H9 (cell line): Measurements from ENCODE around the gene CA9. TPM values are rescaled to one million over a fixed set of nuclear protein-coding genes. Genes with fewer than 3 reads are reported as not detected.

Experiments used
- DNase-seq: peaks from one replicate; pipeline ENCODE4 v3.0.0-alpha.2; 2017
- H2AFZ ChIP-seq: one replicate; pipeline ENCODE4 v1.6.1; 2013; ENCODE audit warnings: mild to moderate bottlenecking, low read length, control low read depth, moderate library complexity
- H2AK5ac ChIP-seq: 2 replicates; pipeline ENCODE4 v1.6.1; 2013; ENCODE audit warnings: low read length, control low read depth, mixed read lengths; ENCODE audit not compliant: insufficient read length
- H2BK120ac ChIP-seq: one replicate; pipeline ENCODE4 v1.6.1; 2013; ENCODE audit warnings: low read depth, mild to moderate bottlenecking, low read length, control low read depth, inconsistent platforms; ENCODE audit not compliant: poor library complexity, severe bottlenecking
- H2BK12ac ChIP-seq: 2 replicates; pipeline ENCODE4 v1.6.1; 2013; ENCODE audit warnings: low read length, control low read depth, mixed read lengths, low read depth; ENCODE audit not compliant: insufficient read length
- H2BK15ac ChIP-seq: 2 replicates; pipeline ENCODE4 v1.6.1; 2013; ENCODE audit warnings: low read depth, low read length, control low read depth
- H2BK20ac ChIP-seq: one replicate; pipeline ENCODE4 v1.6.1; 2013; ENCODE audit warnings: low read depth, mild to moderate bottlenecking, low read length, control low read depth, inconsistent platforms; ENCODE audit not compliant: poor library complexity, severe bottlenecking
- H2BK5ac ChIP-seq: 2 replicates; pipeline ENCODE4 v1.6.1; 2013; ENCODE audit warnings: low read length, control low read depth, mixed read lengths; ENCODE audit not compliant: insufficient read length
- H3K14ac ChIP-seq: 2 replicates; pipeline ENCODE4 v1.6.1; 2013; ENCODE audit warnings: low read length, control low read depth; ENCODE audit not compliant: insufficient read depth
- H3K18ac ChIP-seq: 2 replicates; pipeline ENCODE4 v1.6.1; 2013; ENCODE audit warnings: low read depth, mild to moderate bottlenecking, mixed read lengths, low read length, control low read depth; ENCODE audit not compliant: insufficient read length
- H3K23ac ChIP-seq: 2 replicates; pipeline ENCODE4 v1.6.1; 2013; ENCODE audit warnings: low read length, control low read depth, mixed read lengths, low read depth; ENCODE audit not compliant: insufficient read length
- H3K23me2 ChIP-seq: 2 replicates; pipeline ENCODE4 v1.6.1; 2013; ENCODE audit warnings: low read depth, mild to moderate bottlenecking, mixed read lengths, low read length, control low read depth; ENCODE audit not compliant: insufficient read length, poor library complexity, severe bottlenecking
- H3K27ac ChIP-seq: 2 replicates; pipeline ENCODE4 v1.5.1; 2013; ENCODE audit warnings: low read length, control low read depth, mixed read lengths, low read depth; ENCODE audit not compliant: insufficient read length
- H3K27me3 ChIP-seq: 2 replicates; pipeline ENCODE4 v1.6.1; 2013; ENCODE audit warnings: low read length, control low read depth, inconsistent platforms; ENCODE audit not compliant: insufficient read depth
- H3K4ac ChIP-seq: 2 replicates; pipeline ENCODE4 v1.6.1; 2013; ENCODE audit warnings: low read depth, mild to moderate bottlenecking, control low read depth, inconsistent platforms, low read length, moderate library complexity
- H3K4me1 ChIP-seq: 2 replicates; pipeline ENCODE4 v1.6.1; 2013; ENCODE audit warnings: low read length, control low read depth, inconsistent platforms; ENCODE audit not compliant: insufficient read depth
- H3K4me2 ChIP-seq: 2 replicates; pipeline ENCODE4 v1.6.1; 2013; ENCODE audit warnings: low read length, control low read depth, mixed read lengths; ENCODE audit not compliant: insufficient read length, insufficient read depth
- H3K56ac ChIP-seq: 2 replicates; pipeline ENCODE4 v1.6.1; 2013; ENCODE audit warnings: low read depth, mild to moderate bottlenecking, mixed read lengths, low read length, control low read depth; ENCODE audit not compliant: insufficient read length
- H3K79me1 ChIP-seq: 2 replicates; pipeline ENCODE4 v1.6.1; 2013; ENCODE audit warnings: low read depth, mild to moderate bottlenecking, moderate library complexity, low read length, control low read depth, inconsistent platforms; ENCODE audit not compliant: insufficient read depth, poor library complexity, severe bottlenecking
- H3K79me2 ChIP-seq: 2 replicates; pipeline ENCODE4 v1.6.1; 2013; ENCODE audit warnings: low read length, control low read depth, inconsistent platforms; ENCODE audit not compliant: insufficient read depth
- H3K9ac ChIP-seq: 2 replicates; pipeline ENCODE4 v1.6.1; 2013; ENCODE audit warnings: low read length, control low read depth, mixed read lengths; ENCODE audit not compliant: insufficient read length; ENCODE audit errors: extremely low read depth
- H3K9me3 ChIP-seq: one replicate; pipeline ENCODE4 v1.6.1; 2013; ENCODE audit warnings: low read depth, low read length, inconsistent platforms; ENCODE audit not compliant: control insufficient read depth
- H3T11ph ChIP-seq: one replicate; pipeline ENCODE4 v1.6.1; 2013; ENCODE audit warnings: mild to moderate bottlenecking, low read length, control low read depth, inconsistent platforms
- H4K20me1 ChIP-seq: one replicate; pipeline ENCODE4 v1.6.1; 2013; ENCODE audit not compliant: control insufficient read depth, insufficient read length, insufficient read depth
- H4K5ac ChIP-seq: 2 replicates; pipeline ENCODE4 v1.6.1; 2013; ENCODE audit warnings: low read depth, mild to moderate bottlenecking, mixed read lengths, low read length, control low read depth; ENCODE audit not compliant: insufficient read length
- H4K8ac ChIP-seq: replicated peaks from 2 replicates; pipeline ENCODE4 v1.6.1; 2013; ENCODE audit warnings: low read length, control low read depth, mixed read lengths, low read depth; ENCODE audit not compliant: insufficient read length
- H4K91ac ChIP-seq: 2 replicates; pipeline ENCODE4 v1.6.1; 2013; ENCODE audit warnings: low read depth, mild to moderate bottlenecking, moderate library complexity, mixed read lengths, low read length, control low read depth; ENCODE audit not compliant: insufficient read length
- H3K27ac Mint-ChIP-seq, 3 experiments: 2 replicates in 2 of 3; 3 replicates in 1 of 3; pipeline ENCODE4 v1.8.0; 2020 to 2021; ENCODE audit warnings: mixed read lengths in 3 of 3, mild to moderate bottlenecking in 1 of 3, moderate library complexity in 1 of 3
- H3K27me3 Mint-ChIP-seq: 2 replicates; pipeline ENCODE4 v1.8.0; 2021; ENCODE audit warnings: low read depth, mild to moderate bottlenecking, moderate library complexity, mixed read lengths
- H3K36me3 Mint-ChIP-seq, 3 experiments: 2 replicates in 2 of 3; 3 replicates in 1 of 3; pipeline ENCODE4 v1.8.0; 2020 to 2021; ENCODE audit warnings: low read depth in 3 of 3, mixed read lengths in 3 of 3; ENCODE audit not compliant: insufficient read depth in 1 of 3
- H3K4me1 Mint-ChIP-seq, 2 experiments: 2 replicates each; pipeline ENCODE4 v1.8.0; 2020; ENCODE audit warnings: mixed read lengths in 2 of 2
- H3K4me3 Mint-ChIP-seq, 2 experiments: 2 replicates in 1 of 2; 3 replicates in 1 of 2; pipeline ENCODE4 v1.8.0; 2020 to 2021; ENCODE audit warnings: mild to moderate bottlenecking in 2 of 2, mixed read lengths in 2 of 2, moderate library complexity in 1 of 2
- H3K9me3 Mint-ChIP-seq, 2 experiments: 2 replicates in 1 of 2; 3 replicates in 1 of 2; pipeline ENCODE4 v1.8.0; 2020; ENCODE audit warnings: mild to moderate bottlenecking in 2 of 2, mixed read lengths in 2 of 2, moderate library complexity in 1 of 2
- CTCF ChIP-seq: fragments of 200-600 bp; sonication (generic); conservative IDR thresholded peaks from 3 replicates; pipeline ENCODE4 v1.8.0; 2021; ENCODE audit warnings: antibody characterized with exemption, mild to moderate bottlenecking
- WGBS: extraction: QIAGEN DNeasy Blood & Tissue Kit; methylation state at CpG from one replicate; pipeline ENCODE4 v1.1.7; 2013; ENCODE audit warnings: missing lambda C conversion rate, low lambda C conversion rate, mixed read lengths; ENCODE audit not compliant: insufficient read length; ENCODE audit errors: extremely low coverage; 5-methylcytosine and 5-hydroxymethylcytosine counted together
- total RNA-seq: library from RNA; stranded (reverse); gene quantifications from 2 replicates; pipeline ENCODE4 v1.2.1, GENCODE V29; 2021

The CA9 gene
- total RNA-seq, 1 experiment from 2014 or later, result 0.94 TPM

DNA sequence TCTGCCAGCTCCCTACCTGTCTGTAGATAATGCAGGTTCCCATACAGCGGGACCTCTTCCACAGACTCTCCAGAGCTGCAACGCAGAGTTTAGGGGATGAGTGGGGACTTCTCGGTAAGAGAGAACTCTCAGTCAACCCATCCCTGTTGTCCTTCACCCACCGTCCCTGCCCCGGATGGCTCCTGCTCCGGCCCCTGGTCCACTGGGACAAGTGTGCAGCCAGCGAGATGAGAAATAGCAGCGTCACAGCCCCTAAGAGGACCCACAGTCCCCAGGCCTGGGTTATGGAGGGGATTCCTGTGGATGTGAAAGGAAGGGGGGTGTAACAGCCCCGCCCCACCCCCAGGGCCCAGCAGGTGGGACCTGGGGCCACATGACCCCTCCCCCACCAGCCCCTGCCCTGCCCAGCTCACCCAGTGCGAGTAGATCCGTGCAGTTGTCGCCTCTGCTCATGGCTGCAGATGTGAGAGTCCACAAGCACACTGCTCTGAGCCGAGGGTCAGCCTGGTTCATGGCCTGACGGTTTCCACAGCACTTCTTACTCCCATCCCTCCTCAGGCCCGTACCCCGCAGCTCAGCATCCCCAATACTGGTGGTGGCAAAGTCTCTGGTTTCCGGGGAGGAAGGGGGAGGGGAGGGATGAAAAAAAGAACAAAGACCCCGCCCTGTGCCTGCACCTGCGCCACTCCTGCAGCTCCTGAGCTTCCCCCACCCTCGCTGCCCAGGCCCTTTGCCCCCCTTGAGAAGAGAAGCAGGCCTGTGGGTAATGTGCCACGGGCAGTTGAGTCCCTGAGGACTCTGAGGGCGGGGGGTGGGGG lies 23.2 kb upstream of the CA9 start, which contains the start of gene SIT1:
Gene SIT1, minus strand, starts transcription at position 591 of the 818 bp plus-strand sequence. Its CDS starts 78 bp downstream, at position 513.
- Histone ChIP-seq H2BK120ac (no peak within 1 kb of the TSS), H3K56ac (no peak within 1 kb of the TSS), H3K27me3 (0 out of 2 replicates have a peak, but pooled peaks cover 2% of the 10 kb centered on the region), H3K14ac (peak within 1 kb of the TSS; percentile 93), H2BK20ac (no peak within 1 kb of the TSS), H2AFZ (no peak within 1 kb of the TSS), H4K8ac (no peak within 1 kb of the TSS), H3K9ac (no peak within 1 kb of the TSS), H3K18ac (peak within 1 kb of the TSS; percentile 77), H3K27ac (no peak within 1 kb of the TSS), H3K79me1 (no peaks in the 10 kb centered on the region), H3K9me3 (no peaks in the 10 kb centered on the region), H4K5ac (no peak within 1 kb of the TSS), H3K23ac (no peak within 1 kb of the TSS), H2BK15ac (no peak within 1 kb of the TSS), H3T11ph (no peak within 1 kb of the TSS), H3K79me2 (no peaks in the 10 kb centered on the region), H4K91ac (no peak within 1 kb of the TSS), H2BK12ac (no peak within 1 kb of the TSS), H2BK5ac (no peak within 1 kb of the TSS), H3K4me2 (peak within 1 kb of the TSS; percentile 26), H4K20me1 (no peaks in the 10 kb centered on the region), H3K4me1 (peaks cover 3% of the 10 kb centered on the region; the same call in 1 of the 2 replicates), H3K4ac (no peak within 1 kb of the TSS), H2AK5ac (no peak within 1 kb of the TSS), H3K23me2 (no peaks in the 10 kb centered on the region)
- Mint-ChIP-seq H3K36me3 (no peaks in the 10 kb centered on the region), H3K4me1 (peaks cover 26 to 33% of the 10 kb centered on the region in 2 experiments), H3K4me3 (peak within 1 kb of the TSS in 1 of 2 experiments; percentile 14; a peak in 2 of 5 replicates), H3K9me3 (no peaks in the 10 kb centered on the region), H3K27ac (peak within 1 kb of the TSS in 1 of 3 experiments; percentile 13; a peak in 1 of 7 replicates), H3K27me3 (peaks cover 5% of the 10 kb centered on the region)
- no peak for DNase-seq
- WGBS, result no CpG with 5 or more reads among the region's 22 CpGs
- TF ChIP-seq CTCF, result no peak
